GM18519 (cell line): Measurements from ENCODE around the gene SIK3.
"Not testable (repeated sequence)": the region's sequence is repeated elsewhere in the genome, so short reads cannot be mapped to it uniquely, and the experiment has no call there.

Experiments
- ATAC-seq: cut with Tn5 transposase; IDR thresholded peaks from one replicate; pipeline ENCODE4 v1.9.1; 2021; ENCODE audit warnings: mild to moderate bottlenecking, moderate library complexity; ENCODE audit not compliant: unreplicated experiment, low FRiP score

The SIK3 gene

GRCh38 chr11:117052196-117053149, 45.8 kb downstream of the SIK3 start:
- ATAC-seq: no peak

- not testable (repeated sequence) for ATAC-seq
Measured at GRCh38 chr11:117050121-117050520, 48.1 kb downstream of the SIK3 start.

GRCh38 chr11:117046627-117047026, 51.6 kb downstream of the SIK3 start:
- not testable (repeated sequence) for ATAC-seq

DNA sequence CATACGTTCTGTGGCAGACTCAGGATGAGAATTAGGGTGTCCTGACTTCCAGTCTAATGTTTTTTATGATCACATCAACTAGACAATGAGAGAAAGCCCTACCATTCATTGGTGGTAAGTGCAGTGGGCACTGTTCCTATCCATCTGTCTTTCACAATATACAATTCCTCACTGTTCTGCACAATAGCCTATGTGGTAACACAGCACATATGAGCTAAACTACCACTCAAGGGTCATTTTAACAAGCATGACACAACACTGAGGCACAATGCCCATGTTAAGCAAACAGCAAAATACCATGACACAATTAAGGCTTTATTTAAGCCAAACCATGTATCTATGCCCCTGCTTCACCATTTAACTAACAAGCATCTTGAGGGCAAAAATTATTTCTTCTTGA, 52.3 kb downstream of the SIK3 start:
- ATAC-seq: no peak

DNA sequence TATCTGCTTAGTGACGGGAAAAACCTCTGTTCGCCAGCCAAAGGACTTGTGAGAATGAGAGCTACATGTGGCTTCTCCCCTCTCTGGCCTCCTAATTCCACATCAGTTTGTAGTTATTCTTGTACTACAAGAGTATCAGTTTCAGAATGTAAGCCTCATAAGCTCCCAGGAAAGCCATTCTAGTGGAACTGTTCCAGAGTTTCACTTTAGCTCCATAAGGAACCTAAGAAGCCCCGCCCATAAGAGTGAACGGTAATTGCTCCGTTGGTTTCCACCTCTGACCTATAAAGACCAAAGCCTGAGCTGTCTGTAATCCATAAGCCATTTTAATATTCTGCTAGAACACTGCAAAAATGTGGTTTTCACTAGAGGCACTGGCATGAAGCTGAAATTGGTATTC, 53.0 kb downstream of the SIK3 start:
- ATAC-seq: no peak

GRCh38 chr11:117044287-117045035, 53.8 kb downstream of the SIK3 start:
- no peak for ATAC-seq

GRCh38 chr11:117042689-117043088, 55.5 kb downstream of the SIK3 start:
- ATAC-seq: no peak

DNA sequence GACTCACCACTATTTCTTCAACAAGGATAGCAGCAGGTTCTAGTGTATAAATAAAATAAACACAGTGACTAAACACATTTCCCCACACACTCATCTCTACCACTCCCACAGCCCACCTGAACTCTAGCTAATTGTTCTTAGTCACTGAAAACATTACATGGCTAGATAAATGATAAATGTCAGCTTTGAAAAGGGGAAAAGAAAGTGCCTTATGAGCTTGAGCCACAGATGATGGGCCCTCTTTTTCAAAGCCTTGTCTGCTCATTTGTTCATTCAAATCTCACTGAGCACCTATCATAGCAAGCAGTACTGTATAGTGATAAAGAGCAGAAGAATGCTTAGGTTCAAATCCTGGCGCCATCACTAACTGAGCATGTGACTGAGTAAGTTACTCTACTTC, 58.3 kb downstream of the SIK3 start:
- no peak for ATAC-seq

DNA sequence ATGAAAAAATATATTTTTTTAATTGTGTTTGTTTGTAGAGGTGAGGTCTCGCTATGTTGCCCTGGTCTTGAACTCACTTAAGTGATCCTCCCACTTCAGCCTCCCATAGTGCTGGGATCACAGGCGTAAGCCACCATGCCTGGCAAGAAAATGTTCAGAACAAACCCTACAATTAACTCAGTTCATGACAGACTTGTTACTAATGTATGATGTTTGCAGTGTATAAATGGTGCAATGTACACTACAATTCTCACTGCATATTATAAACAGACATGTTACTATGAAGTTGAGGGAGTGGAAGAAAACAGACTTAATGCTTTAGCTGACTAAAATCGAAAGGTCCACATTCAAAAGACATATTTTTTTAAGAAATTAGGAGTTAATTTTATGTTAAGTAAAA, 59.0 kb downstream of the SIK3 start:
- no peak for ATAC-seq

GRCh38 chr11:117037975-117038350, 60.3 kb downstream of the SIK3 start:
- no peak for ATAC-seq

DNA sequence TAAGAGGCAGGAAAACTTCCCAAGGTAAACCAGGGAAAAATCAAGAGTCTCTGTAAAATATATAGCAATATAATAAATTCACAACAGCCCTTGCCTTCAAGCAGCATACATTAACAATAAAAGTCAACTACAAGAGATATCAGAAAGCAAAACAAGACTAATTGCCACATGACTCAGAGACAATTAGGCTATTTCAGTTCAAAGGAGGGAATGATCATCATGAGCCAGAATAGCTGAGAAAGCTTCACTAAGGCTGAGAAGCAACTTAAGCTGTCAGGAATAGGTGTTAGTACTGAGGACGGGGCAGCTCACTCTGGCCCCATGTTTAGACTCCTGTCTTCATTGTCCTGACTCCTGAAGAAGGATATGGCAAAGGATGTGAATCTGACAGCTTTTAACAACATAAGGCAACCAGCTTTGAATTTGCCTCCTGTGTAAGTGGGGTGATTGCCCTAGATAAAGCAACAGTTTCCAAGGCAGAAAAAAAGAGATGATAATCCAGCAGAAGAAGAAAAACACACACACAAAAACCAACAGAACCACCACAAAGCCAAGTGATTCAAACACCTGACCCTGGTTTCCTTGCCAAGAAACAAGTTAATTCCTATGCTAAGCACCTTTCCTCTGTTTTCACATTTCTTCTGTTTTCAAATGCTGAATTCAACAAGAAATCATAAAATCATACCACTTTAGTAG, 60.8 kb downstream of the SIK3 start:
- ATAC-seq: no peak

GRCh38 chr11:117034901-117035300, 63.3 kb downstream of the SIK3 start:
- ATAC-seq: no peak

- no peak for ATAC-seq
Measured at GRCh38 chr11:117026593-117027330, 71.5 kb downstream of the SIK3 start.

GRCh38 chr11:117023707-117024106, 74.5 kb downstream of the SIK3 start:
- not testable (repeated sequence) for ATAC-seq

DNA sequence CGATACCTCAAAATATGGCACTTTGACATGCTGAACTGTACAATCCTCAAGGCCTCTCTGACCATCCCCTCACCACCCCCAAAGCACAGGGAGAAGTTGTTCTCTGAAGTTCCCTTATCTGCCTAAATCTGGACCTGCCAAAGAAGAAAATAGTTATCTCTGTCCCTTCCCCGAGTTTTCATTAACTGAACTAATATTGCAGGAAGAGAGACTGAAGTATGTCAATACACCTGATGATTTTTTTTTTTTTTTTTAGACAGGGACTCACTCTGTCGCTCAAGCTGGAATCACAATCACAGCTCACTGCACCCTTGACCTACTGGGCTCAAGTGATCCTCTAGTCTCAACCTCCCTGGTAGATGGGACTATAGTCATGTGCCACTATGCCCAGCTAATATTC, 75.0 kb downstream of the SIK3 start:
- no peak for ATAC-seq

DNA sequence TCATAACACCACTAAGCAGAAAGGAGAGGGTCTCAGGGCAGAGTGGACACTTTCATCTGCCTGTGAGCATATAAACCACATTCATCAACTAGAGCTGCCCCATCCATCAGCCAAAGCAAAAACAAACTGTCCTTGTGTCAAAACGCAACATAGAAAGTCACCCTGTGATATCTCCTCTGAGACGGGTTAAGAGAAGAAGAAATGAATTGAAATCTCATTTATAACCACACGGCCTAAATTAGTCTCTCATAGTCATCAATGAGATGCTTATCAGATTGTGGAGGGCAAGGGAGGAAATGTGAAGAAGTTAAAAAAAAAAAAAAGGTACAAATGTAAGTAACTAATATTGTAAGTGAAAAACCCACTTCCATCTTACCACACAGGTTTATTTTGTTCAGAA, 75.7 kb downstream of the SIK3 start:
- no peak for ATAC-seq

- ATAC-seq: no peak
Measured at GRCh38 chr11:117020869-117021564, 77.2 kb downstream of the SIK3 start.

- no peak for ATAC-seq
Measured at GRCh38 chr11:117020287-117020686, 77.9 kb downstream of the SIK3 start.

- no peak for ATAC-seq
Measured at GRCh38 chr11:117019871-117020270, 78.4 kb downstream of the SIK3 start.

DNA sequence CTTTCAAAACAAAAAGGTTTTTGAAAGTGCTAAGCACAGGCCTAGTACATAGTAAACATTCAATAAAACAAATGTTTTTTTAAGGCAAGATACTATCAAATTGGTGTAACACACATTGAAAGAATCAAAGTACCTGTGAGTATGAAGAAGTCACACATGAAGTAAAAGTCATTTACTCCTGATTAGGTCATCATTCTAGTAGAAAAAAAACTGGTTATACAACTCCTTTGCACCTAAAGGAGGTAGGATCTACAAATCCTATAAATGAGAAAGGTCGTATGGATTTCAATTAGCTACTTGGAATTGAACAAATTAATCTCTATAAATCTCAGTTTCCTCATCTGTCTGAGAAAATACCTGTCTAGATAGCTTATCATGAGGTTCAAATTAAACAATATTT, 80.8 kb downstream of the SIK3 start:
- no peak for ATAC-seq
